Subcutaneous adipose tissue (tissue), 4 donors: ENCODE results near the gene DACH2. TPM values are rescaled to one million over a fixed set of nuclear protein-coding genes. Genes with fewer than 3 reads are reported as not detected.

Experiments used
- CTCF ChIP-seq: fragments of 450-650 bp; IDR thresholded peaks from one replicate; pipeline ENCODE4 v1.5.1; 2016; ENCODE audit warnings: low read depth, mild to moderate bottlenecking, control low read depth, antibody characterized with exemption, moderate library complexity
- total RNA-seq, 4 donors: library from RNA; depleted of rRNA; stranded (reverse); fragments of >200 nt; gene quantifications; one replicate each; pipeline ENCODE4 v1.1.0, GENCODE V29; 2016

DACH2 gene
- total RNA-seq, 4 donors from 2014 or later = 0.49 TPM; not detected in 3

GRCh38 chrX:86714441-86714840 lies 566.2 kb downstream of the DACH2 start:
- no peak for TF ChIP-seq CTCF

GRCh38 chrX:86724277-86724676 lies 576.0 kb downstream of the DACH2 start:
- no peak for TF ChIP-seq CTCF

GRCh38 chrX:86747091-86747490 lies 598.8 kb downstream of the DACH2 start:
- no peak for TF ChIP-seq CTCF

GRCh38 chrX:86805241-86805640 lies 657.0 kb downstream of the DACH2 start:
- no peak for TF ChIP-seq CTCF

- no peak for TF ChIP-seq CTCF
Measured at GRCh38 chrX:86806786-86807185, 658.5 kb downstream of the DACH2 start.

GRCh38 chrX:86809651-86810050 lies 661.4 kb downstream of the DACH2 start:
- no peak for TF ChIP-seq CTCF

- no peak for TF ChIP-seq CTCF
Measured at GRCh38 chrX:86829786-86830185, 681.5 kb downstream of the DACH2 start.
